Activated CD4-positive, CD25-positive, alpha-beta regulatory T cell treated with anti-CD3 and anti-CD28 coated beads, Interleukin-2, amount 50 U/mL, for 24 hours (primary cell): Measurements from ENCODE around the gene RNF180.
"Not testable (repeated sequence)": the region's sequence is repeated elsewhere in the genome, so short reads cannot be mapped to it uniquely, and the experiment has no call there.

Experiments used
- ATAC-seq, 2 donors: fragments of 150-1000 bp; cut with Tn5 transposase; one replicate each; pipeline ENCODE4 v1.10.0; 2021; ENCODE audit warnings: mild to moderate bottlenecking in 1 of 2, moderate library complexity in 1 of 2

The RNF180 gene

DNA sequence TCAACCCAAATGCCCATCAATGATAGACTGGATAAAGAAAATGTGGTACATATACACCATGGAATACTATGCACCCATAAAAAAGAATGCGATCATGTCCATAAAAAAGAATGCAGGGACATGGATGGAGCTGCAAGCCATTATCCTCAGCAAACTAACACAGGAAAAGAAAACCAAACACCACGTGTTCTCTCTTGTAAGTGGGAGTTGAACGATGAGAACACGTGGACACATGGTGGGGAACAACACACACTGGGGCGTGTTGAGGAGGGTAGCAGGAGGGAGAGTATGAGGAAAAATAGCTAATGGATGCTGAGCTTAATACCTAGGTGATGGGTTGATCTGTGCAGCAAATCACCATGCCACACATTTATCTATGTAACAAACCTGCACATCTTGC is 233.1 kb downstream of the RNF180 start:
- not testable (repeated sequence) for ATAC-seq

DNA sequence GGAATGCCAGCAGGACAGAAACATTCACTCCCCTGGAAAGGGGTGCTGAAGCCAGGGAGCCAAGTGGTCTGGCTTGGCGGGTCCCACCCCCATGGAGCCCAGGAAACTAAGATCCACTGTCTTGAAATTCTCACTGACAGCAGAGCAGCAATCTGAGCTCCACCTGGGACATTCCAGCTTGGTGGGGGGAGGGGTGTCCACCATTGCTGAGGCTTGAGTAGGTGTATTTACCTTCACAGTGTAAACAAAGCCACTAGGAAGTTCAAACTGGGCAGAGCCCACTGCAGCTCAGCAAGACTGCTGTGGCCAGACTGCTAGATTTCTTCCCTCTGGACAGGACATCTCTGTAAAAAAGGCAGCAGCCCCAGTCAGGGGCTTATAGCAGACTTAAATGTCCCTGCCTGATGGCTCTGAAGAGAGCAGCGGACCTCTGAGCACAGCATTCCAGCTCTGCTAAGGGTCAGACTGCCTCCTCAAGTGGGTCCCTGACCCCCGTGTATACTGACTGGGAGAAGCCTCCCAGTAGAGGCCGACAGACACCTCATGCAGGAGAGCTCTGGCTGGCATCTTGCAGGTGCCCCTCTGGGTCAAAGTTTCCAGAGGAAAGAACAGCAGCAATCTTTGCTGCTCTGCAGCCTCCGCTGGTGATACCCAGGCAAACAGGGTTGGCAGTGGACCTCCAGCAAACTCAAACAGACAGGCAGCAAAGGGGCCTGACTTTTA is 241.6 kb downstream of the RNF180 start:
- ATAC-seq = not testable (repeated sequence)

DNA sequence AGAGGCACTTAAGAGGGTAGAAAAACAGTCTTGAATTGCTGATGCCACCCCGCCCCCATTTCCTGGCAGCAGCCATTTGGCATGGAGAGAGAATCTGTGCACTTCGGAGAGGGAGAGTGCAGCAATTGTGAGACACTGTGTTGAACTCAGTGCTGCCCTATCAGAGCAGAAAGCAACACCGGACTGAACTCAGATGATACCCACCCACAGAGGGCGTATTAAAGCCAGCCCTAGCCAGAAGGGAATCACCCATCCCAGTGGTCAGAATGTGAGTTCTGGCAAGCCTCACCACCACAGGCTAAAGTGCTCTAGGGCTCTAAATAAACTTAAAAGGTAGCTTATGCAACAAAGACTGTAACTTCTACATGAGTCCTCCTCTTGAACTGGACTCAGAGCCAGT is 251.7 kb downstream of the RNF180 start:
- no peak for ATAC-seq

- ATAC-seq = no peak
Measured at GRCh38 chr5:64418013-64418412, 252.4 kb downstream of the RNF180 start.
